Gastrocnemius medialis (tissue), 4 donors: Measurements from ENCODE around the gene PNRC1.

Source experiments
- CTCF ChIP-seq, 5 experiments: fragments of 450-650 bp in 3 of 5; fragments of 200-600 bp in 2 of 5; sonication (generic) in 2 of 5; IDR thresholded peaks in 4 of 5; conservative IDR thresholded peaks in 1 of 5; 1 replicate in 4 of 5; 2 replicates in 1 of 5; pipeline ENCODE4 v1.5.1; 2016 to 2019; ENCODE audit warnings: antibody characterized with exemption in 5 of 5, mild to moderate bottlenecking in 3 of 5, moderate library complexity in 3 of 5
- POLR2A ChIP-seq, 2 donors: fragments of 450-650 bp; IDR thresholded peaks; one replicate each; pipeline ENCODE4 v1.6.1; 2017; ENCODE audit warnings: antibody characterized with exemption in 2 of 2, mild to moderate bottlenecking in 2 of 2, moderate library complexity in 2 of 2

- TF ChIP-seq CTCF (IDR thresholded peaks at IDR 0.05 in 4 of 5, conservative IDR thresholded peaks at IDR 0.05 in 1 of 5) (no peak), POLR2A (IDR thresholded peaks at IDR 0.05) (no peak)
These were observed 13.5 kb upstream of the PNRC1 start for GRCh38 chr6:89066940-89067646.
